Rectal smooth muscle tissue (tissue), 1 donor: ENCODE measurements around the gene HS6ST1.

Experiments
- H3K27ac ChIP-seq: one replicate; pipeline ENCODE4 v1.7.0; 2013; ENCODE audit warnings: low read depth, low read length, inconsistent platforms
- H3K27me3 ChIP-seq: one replicate; pipeline ENCODE4 v1.7.0; 2013; ENCODE audit warnings: low read length; ENCODE audit not compliant: control insufficient read depth, insufficient read depth
- H3K36me3 ChIP-seq: one replicate; pipeline ENCODE4 v1.7.0; 2013; ENCODE audit warnings: low read length; ENCODE audit not compliant: control insufficient read depth, insufficient read depth
- H3K4me1 ChIP-seq: one replicate; pipeline ENCODE4 v1.7.0; 2013; ENCODE audit warnings: low read length; ENCODE audit not compliant: control insufficient read depth, insufficient read depth
- H3K4me3 ChIP-seq: one replicate; pipeline ENCODE4 v1.7.0; 2013; ENCODE audit warnings: low read length
- H3K9ac ChIP-seq: one replicate; pipeline ENCODE4 v1.7.0; 2013; ENCODE audit warnings: low read length

The HS6ST1 gene

GRCh38 chr2:128250229-128251025 is 68.2 kb downstream of the HS6ST1 start:
- Histone ChIP-seq H3K4me3 (no peak overlapping the region), H3K27me3 (no peaks in the 10 kb centered on the region), H3K9ac (no peak overlapping the region), H3K36me3 (no peaks in the 10 kb centered on the region), H3K27ac (no peak overlapping the region), H3K4me1 (no peaks in the 10 kb centered on the region)

- Histone ChIP-seq H3K27ac (no peak overlapping the region), H3K4me3 (no peak overlapping the region), H3K27me3 (no peaks in the 10 kb centered on the region), H3K4me1 (no peaks in the 10 kb centered on the region), H3K36me3 (no peaks in the 10 kb centered on the region), H3K9ac (no peak overlapping the region)
Measured at GRCh38 chr2:128249555-128249954, 69.1 kb downstream of the HS6ST1 start.

- no peak overlapping the region for H3K9ac ChIP-seq
- H3K36me3 ChIP-seq: no peaks in the 10 kb centered on the region
- H3K4me1 ChIP-seq: no peaks in the 10 kb centered on the region
- H3K27ac ChIP-seq: no peak overlapping the region
- H3K27me3 ChIP-seq: no peaks in the 10 kb centered on the region
- H3K4me3 ChIP-seq: no peak overlapping the region
Measured at GRCh38 chr2:128245813-128246212, 72.9 kb downstream of the HS6ST1 start.

GRCh38 chr2:128241896-128242295 is 76.8 kb downstream of the HS6ST1 start:
- Histone ChIP-seq H3K36me3 (no peaks in the 10 kb centered on the region), H3K27me3 (no peaks in the 10 kb centered on the region), H3K4me3 (no peak overlapping the region), H3K9ac (no peak overlapping the region), H3K27ac (no peak overlapping the region), H3K4me1 (peaks cover under 1% of the 10 kb centered on the region)

- Histone ChIP-seq H3K27me3 (no peaks in the 10 kb centered on the region), H3K4me1 (peaks cover 7% of the 10 kb centered on the region), H3K4me3 (no peak overlapping the region), H3K27ac (no peak overlapping the region), H3K36me3 (no peaks in the 10 kb centered on the region), H3K9ac (no peak overlapping the region)
Measured at GRCh38 chr2:128237911-128238697, 80.6 kb downstream of the HS6ST1 start.

GRCh38 chr2:128237081-128237534 is 81.6 kb downstream of the HS6ST1 start:
- no peak overlapping the region for H3K4me3 ChIP-seq
- peak overlapping the region; percentile 47 for H3K27ac ChIP-seq
- H3K9ac ChIP-seq: no peak overlapping the region
- no peaks in the 10 kb centered on the region for H3K36me3 ChIP-seq
- peaks cover 7% of the 10 kb centered on the region for H3K4me1 ChIP-seq
- no peaks in the 10 kb centered on the region for H3K27me3 ChIP-seq

GRCh38 chr2:128236491-128237035 is 82.1 kb downstream of the HS6ST1 start:
- Histone ChIP-seq H3K4me1 (peaks cover 7% of the 10 kb centered on the region), H3K4me3 (no peak overlapping the region), H3K27ac (peak overlapping the region; percentile 47), H3K36me3 (no peaks in the 10 kb centered on the region), H3K9ac (no peak overlapping the region), H3K27me3 (no peaks in the 10 kb centered on the region)

GRCh38 chr2:128235581-128235980 is 83.1 kb downstream of the HS6ST1 start:
- Histone ChIP-seq H3K4me3 (no peak overlapping the region), H3K4me1 (peaks cover 7% of the 10 kb centered on the region), H3K27me3 (no peaks in the 10 kb centered on the region), H3K9ac (no peak overlapping the region), H3K36me3 (no peaks in the 10 kb centered on the region), H3K27ac (no peak overlapping the region)

GRCh38 chr2:128234613-128235012 is 84.1 kb downstream of the HS6ST1 start:
- no peak overlapping the region for H3K4me3 ChIP-seq
- H3K4me1 ChIP-seq: peaks cover 7% of the 10 kb centered on the region
- H3K27me3 ChIP-seq: no peaks in the 10 kb centered on the region

GRCh38 chr2:128233790-128234395 is 84.8 kb downstream of the HS6ST1 start:
- H3K4me3 ChIP-seq: peak overlapping the region; percentile 95
- no peak overlapping the region for H3K9ac ChIP-seq
- H3K27ac ChIP-seq: peak overlapping the region; percentile 70
- peaks cover 7% of the 10 kb centered on the region for H3K4me1 ChIP-seq
- H3K36me3 ChIP-seq: no peaks in the 10 kb centered on the region
- H3K27me3 ChIP-seq: no peaks in the 10 kb centered on the region

More at GRCh38 chr2:128234613-128235012, 84.1 kb downstream of the HS6ST1 start:
- Histone ChIP-seq H3K27ac (no peak overlapping the region), H3K36me3 (no peaks in the 10 kb centered on the region), H3K9ac (no peak overlapping the region)

- Histone ChIP-seq H3K36me3 (no peaks in the 10 kb centered on the region), H3K4me1 (peaks cover 7% of the 10 kb centered on the region), H3K9ac (peak overlapping the region; percentile 80), H3K4me3 (peak overlapping the region; percentile 95), H3K27me3 (no peaks in the 10 kb centered on the region), H3K27ac (peak overlapping the region; percentile 70)
Measured at GRCh38 chr2:128232965-128233789, 85.5 kb downstream of the HS6ST1 start.
